WTC11 (cell line): ENCODE data around the gene RBM3. TPM values are rescaled to one million over a fixed set of nuclear protein-coding genes. Genes with fewer than 3 reads are reported as not detected.

Experiments
- ATAC-seq: fragments of 200-7000 bp; cut with Tn5 transposase; 2 replicates; pipeline ENCODE4 v1.10.0; 2021; ENCODE audit warnings: mild to moderate bottlenecking, moderate library complexity
- CTCF ChIA-PET: fragments of 300-600 bp; sonication (Branson Sonifier 250); formaldehyde crosslinking; loops from one replicate; lab custom pipeline; 2021; ENCODE audit warnings: antibody characterized with exemption; lab: Charles Lee
- POLR2A ChIA-PET: fragments of 350-600 bp; sonication (Branson Sonifier 250); formaldehyde crosslinking; loops from one replicate; lab custom pipeline; 2021; ENCODE audit warnings: antibody characterized with exemption; lab: Charles Lee
- DNase-seq: peaks from one replicate; pipeline ENCODE4 v3.0.0; 2021; ENCODE audit warnings: low spot score
- H3K27ac Mint-ChIP-seq: 2 replicates; pipeline ENCODE4 v1.8.0; 2021; ENCODE audit warnings: mixed read lengths
- H3K27me3 Mint-ChIP-seq: 2 replicates; pipeline ENCODE4 v1.8.0; 2021; ENCODE audit warnings: low read depth, mild to moderate bottlenecking, moderate library complexity, mixed read lengths
- H3K36me3 Mint-ChIP-seq: 2 replicates; pipeline ENCODE4 v1.8.0; 2021; ENCODE audit warnings: mixed read lengths
- H3K4me1 Mint-ChIP-seq: 2 replicates; pipeline ENCODE4 v1.8.0; 2022; ENCODE audit warnings: mixed read lengths
- H3K4me3 Mint-ChIP-seq: 2 replicates; pipeline ENCODE4 v1.8.0; 2021; ENCODE audit warnings: mild to moderate bottlenecking, moderate library complexity, mixed read lengths
- H3K9me3 Mint-ChIP-seq: 2 replicates; pipeline ENCODE4 v1.8.0; 2021; ENCODE audit warnings: mixed read lengths
- ESRRA ChIP-seq: sonication (generic); formaldehyde crosslinking; IDR thresholded peaks from 2 replicates; pipeline ENCODE4 v1.8.1; 2022; ENCODE audit warnings: mild to moderate bottlenecking, missing genetic modification reagents, borderline replicate concordance
- FOXJ3 ChIP-seq: sonication (generic); formaldehyde crosslinking; IDR thresholded peaks from 2 replicates; pipeline ENCODE4 v1.9.0; 2021; ENCODE audit warnings: missing genetic modification reagents, mild to moderate bottlenecking, borderline replicate concordance
- FOXK1 ChIP-seq: sonication (generic); formaldehyde crosslinking; IDR thresholded peaks from 2 replicates; pipeline ENCODE4 v1.8.0; 2022; ENCODE audit warnings: mild to moderate bottlenecking, moderate library complexity, missing genetic modification reagents
- GABPB1 ChIP-seq: sonication (generic); formaldehyde crosslinking; IDR thresholded peaks from 2 replicates; pipeline ENCODE4 v1.8.1; 2023; ENCODE audit warnings: mild to moderate bottlenecking, missing genetic modification reagents
- HMGA2 ChIP-seq: fragments of 250-450 bp; sonication (Bioruptor Pico); IDR thresholded peaks from 2 replicates; pipeline ENCODE4 v1.4.0; 2021; ENCODE audit warnings: mild to moderate bottlenecking, moderate library complexity
- IRF1 ChIP-seq: sonication (generic); formaldehyde crosslinking; IDR thresholded peaks from 2 replicates; pipeline ENCODE4 v1.8.0; 2023; ENCODE audit warnings: missing genetic modification reagents
- IRF2 ChIP-seq: sonication (generic); formaldehyde crosslinking; IDR thresholded peaks from 2 replicates; pipeline ENCODE4 v1.8.0; 2022; ENCODE audit warnings: low read depth, missing genetic modification reagents, borderline replicate concordance
- MYBL2 ChIP-seq: sonication (generic); formaldehyde crosslinking; IDR thresholded peaks from 2 replicates; pipeline ENCODE4 v1.8.1; 2023; ENCODE audit warnings: mild to moderate bottlenecking, moderate library complexity, missing genetic modification reagents
- NFATC4 ChIP-seq: fragments of 250-450 bp; sonication (Bioruptor Pico); IDR thresholded peaks from 2 replicates; pipeline ENCODE4 v1.9.0; 2021; ENCODE audit warnings: mild to moderate bottlenecking
- NFYB ChIP-seq: sonication (generic); formaldehyde crosslinking; conservative IDR thresholded peaks from 2 replicates; pipeline ENCODE4 v1.8.0; 2022; ENCODE audit warnings: low read depth, missing genetic modification reagents
- OVOL2 ChIP-seq: fragments of 250-450 bp; sonication (Bioruptor Pico); IDR thresholded peaks from 2 replicates; pipeline ENCODE4 v1.9.0; 2021; ENCODE audit warnings: mild to moderate bottlenecking, borderline replicate concordance
- SMAD3 ChIP-seq: sonication (generic); formaldehyde crosslinking; IDR thresholded peaks from 2 replicates; pipeline ENCODE4 v1.8.0; 2022; ENCODE audit warnings: missing genetic modification reagents, mild to moderate bottlenecking, borderline replicate concordance
- STAT6 ChIP-seq: sonication (generic); formaldehyde crosslinking; conservative IDR thresholded peaks from 2 replicates; pipeline ENCODE4 v1.8.1; 2023; ENCODE audit warnings: mild to moderate bottlenecking, low read depth, missing genetic modification reagents, moderate library complexity
- ZMAT4 ChIP-seq: fragments of 250-450 bp; sonication (Bioruptor Pico); IDR thresholded peaks from 2 replicates; pipeline ENCODE4 v1.9.0; 2021; ENCODE audit warnings: mild to moderate bottlenecking
- ZNF138 ChIP-seq: sonication (generic); formaldehyde crosslinking; conservative IDR thresholded peaks from 2 replicates; pipeline ENCODE4 v1.8.1; 2022; ENCODE audit warnings: mild to moderate bottlenecking, moderate library complexity, missing genetic modification reagents
- ZNF232 ChIP-seq: sonication (generic); formaldehyde crosslinking; IDR thresholded peaks from 2 replicates; pipeline ENCODE4 v1.8.0; 2022; ENCODE audit warnings: mild to moderate bottlenecking, missing genetic modification reagents
- ZSCAN18 ChIP-seq: fragments of 250-450 bp; sonication (Bioruptor Pico); IDR thresholded peaks from 2 replicates; pipeline ENCODE4 v2.1.2; 2022; ENCODE audit warnings: mild to moderate bottlenecking, moderate library complexity
- total RNA-seq: library from RNA; stranded (reverse); gene quantifications from 3 replicates; pipeline ENCODE4 v1.2.3, GENCODE V29; 2021
- TF ChIP-seq, protein P1 (sequence below): sonication (generic); formaldehyde crosslinking; IDR thresholded peaks from 2 replicates; pipeline ENCODE4 v1.8.0; 2022; ENCODE audit warnings: mild to moderate bottlenecking, missing genetic modification reagents
- TF ChIP-seq, protein P2 (sequence below): sonication (generic); formaldehyde crosslinking; IDR thresholded peaks from 2 replicates; pipeline ENCODE4 v1.8.1; 2023; ENCODE audit warnings: mild to moderate bottlenecking, missing genetic modification reagents
- TF ChIP-seq, protein P3 (sequence below): sonication (generic); formaldehyde crosslinking; IDR thresholded peaks from 2 replicates; pipeline ENCODE4 v1.8.1; 2023; ENCODE audit warnings: mild to moderate bottlenecking, moderate library complexity, missing genetic modification reagents
- TF ChIP-seq, protein P4 (sequence below): sonication (generic); formaldehyde crosslinking; IDR thresholded peaks from 2 replicates; pipeline ENCODE4 v1.8.1; 2023; ENCODE audit warnings: mild to moderate bottlenecking, missing genetic modification reagents, borderline replicate concordance

Gene RBM3
- total RNA-seq, 1 experiment from 2014 or later, result 148 TPM

GRCh38 chrX:48591255-48591791, 17.0 kb downstream of the RBM3 start:
- Mint-ChIP-seq H3K4me3 (no peak overlapping the region), H3K36me3 (no peaks in the 10 kb centered on the region)
- CTCF ChIA-PET, result no interaction called here
- no peak for DNase-seq
- ATAC-seq, result no peak
- TF ChIP-seq ESRRA (CRISPR knock-in tag) (no peak), ZNF232 (CRISPR knock-in tag) (no peak), HMGA2 (CRISPR knock-in tag) (no peak), ZSCAN18 (no peak), MYBL2 (CRISPR knock-in tag) (no peak), FOXJ3 (CRISPR knock-in tag) (no peak)
- TF ChIP-seq, protein P1, sequence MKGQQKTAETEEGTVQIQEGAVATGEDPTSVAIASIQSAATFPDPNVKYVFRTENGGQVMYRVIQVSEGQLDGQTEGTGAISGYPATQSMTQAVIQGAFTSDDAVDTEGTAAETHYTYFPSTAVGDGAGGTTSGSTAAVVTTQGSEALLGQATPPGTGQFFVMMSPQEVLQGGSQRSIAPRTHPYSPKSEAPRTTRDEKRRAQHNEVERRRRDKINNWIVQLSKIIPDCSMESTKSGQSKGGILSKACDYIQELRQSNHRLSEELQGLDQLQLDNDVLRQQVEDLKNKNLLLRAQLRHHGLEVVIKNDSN, result no peak
- TF ChIP-seq, protein P2, sequence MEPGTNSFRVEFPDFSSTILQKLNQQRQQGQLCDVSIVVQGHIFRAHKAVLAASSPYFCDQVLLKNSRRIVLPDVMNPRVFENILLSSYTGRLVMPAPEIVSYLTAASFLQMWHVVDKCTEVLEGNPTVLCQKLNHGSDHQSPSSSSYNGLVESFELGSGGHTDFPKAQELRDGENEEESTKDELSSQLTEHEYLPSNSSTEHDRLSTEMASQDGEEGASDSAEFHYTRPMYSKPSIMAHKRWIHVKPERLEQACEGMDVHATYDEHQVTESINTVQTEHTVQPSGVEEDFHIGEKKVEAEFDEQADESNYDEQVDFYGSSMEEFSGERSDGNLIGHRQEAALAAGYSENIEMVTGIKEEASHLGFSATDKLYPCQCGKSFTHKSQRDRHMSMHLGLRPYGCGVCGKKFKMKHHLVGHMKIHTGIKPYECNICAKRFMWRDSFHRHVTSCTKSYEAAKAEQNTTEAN (CRISPR knock-in tag), result no peak
- TF ChIP-seq, all 79 proteins: peak for 0
- POLR2A ChIA-PET, result no interaction called here
- Mint-ChIP-seq H3K27me3 (no peaks in the 10 kb centered on the region), H3K9me3 (no peaks in the 10 kb centered on the region), H3K4me1 (no peaks in the 10 kb centered on the region), H3K27ac (no peak overlapping the region)

DNA sequence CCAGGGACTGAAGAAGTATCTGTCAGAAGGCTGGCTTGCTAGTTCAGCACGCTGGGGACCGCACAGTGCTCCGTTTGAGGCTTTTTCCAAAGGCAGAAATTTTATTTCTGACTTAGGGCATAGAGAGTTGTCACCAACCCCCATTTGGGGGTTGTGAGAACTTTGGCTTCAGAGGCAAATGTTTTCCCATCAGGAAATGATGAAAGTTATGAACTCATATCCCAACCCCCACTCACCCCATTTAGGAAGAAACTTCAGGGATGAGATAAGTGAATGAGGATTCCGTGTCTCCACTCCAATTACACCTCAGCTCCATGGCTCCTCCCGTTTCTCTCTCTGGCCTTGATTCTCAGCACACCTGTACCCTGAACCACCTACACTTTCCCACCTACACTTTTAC, 18.7 kb downstream of the RBM3 start:
- H3K4me1 Mint-ChIP-seq, result peaks cover 2% of the 10 kb centered on the region; the same call in 1 of the 2 replicates
- no peak overlapping the region for H3K27ac Mint-ChIP-seq
- DNase-seq (no peak), ATAC-seq (no peak)
- no peaks in the 10 kb centered on the region for H3K36me3 Mint-ChIP-seq
- no peak overlapping the region for H3K4me3 Mint-ChIP-seq
- CTCF ChIA-PET, result no interaction called here
- no peaks in the 10 kb centered on the region for H3K27me3 Mint-ChIP-seq
- POLR2A ChIA-PET, result no interaction called here
- no peaks in the 10 kb centered on the region for H3K9me3 Mint-ChIP-seq
- no peak for TF ChIP-seq IRF1 (CRISPR knock-in tag)
- no peak for TF ChIP-seq SMAD3 (CRISPR knock-in tag)
- TF ChIP-seq GABPB1 (CRISPR knock-in tag), result no peak
- no peak for TF ChIP-seq NFATC4 (CRISPR knock-in tag)
- no peak for TF ChIP-seq OVOL2 (CRISPR knock-in tag)
- no peak for TF ChIP-seq IRF2 (CRISPR knock-in tag)
- no peak for TF ChIP-seq ZNF138 (CRISPR knock-in tag)
- TF ChIP-seq ZMAT4 (CRISPR knock-in tag), result no peak
- TF ChIP-seq, protein P3, sequence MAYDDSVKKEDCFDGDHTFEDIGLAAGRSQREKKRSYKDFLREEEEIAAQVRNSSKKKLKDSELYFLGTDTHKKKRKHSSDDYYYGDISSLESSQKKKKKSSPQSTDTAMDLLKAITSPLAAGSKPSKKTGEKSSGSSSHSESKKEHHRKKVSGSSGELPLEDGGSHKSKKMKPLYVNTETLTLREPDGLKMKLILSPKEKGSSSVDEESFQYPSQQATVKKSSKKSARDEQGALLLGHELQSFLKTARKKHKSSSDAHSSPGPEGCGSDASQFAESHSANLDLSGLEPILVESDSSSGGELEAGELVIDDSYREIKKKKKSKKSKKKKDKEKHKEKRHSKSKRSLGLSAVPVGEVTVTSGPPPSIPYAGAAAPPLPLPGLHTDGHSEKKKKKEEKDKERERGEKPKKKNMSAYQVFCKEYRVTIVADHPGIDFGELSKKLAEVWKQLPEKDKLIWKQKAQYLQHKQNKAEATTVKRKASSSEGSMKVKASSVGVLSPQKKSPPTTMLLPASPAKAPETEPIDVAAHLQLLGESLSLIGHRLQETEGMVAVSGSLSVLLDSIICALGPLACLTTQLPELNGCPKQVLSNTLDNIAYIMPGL (CRISPR knock-in tag), result no peak
- no peak for TF ChIP-seq STAT6 (CRISPR knock-in tag)
- TF ChIP-seq, protein P4, sequence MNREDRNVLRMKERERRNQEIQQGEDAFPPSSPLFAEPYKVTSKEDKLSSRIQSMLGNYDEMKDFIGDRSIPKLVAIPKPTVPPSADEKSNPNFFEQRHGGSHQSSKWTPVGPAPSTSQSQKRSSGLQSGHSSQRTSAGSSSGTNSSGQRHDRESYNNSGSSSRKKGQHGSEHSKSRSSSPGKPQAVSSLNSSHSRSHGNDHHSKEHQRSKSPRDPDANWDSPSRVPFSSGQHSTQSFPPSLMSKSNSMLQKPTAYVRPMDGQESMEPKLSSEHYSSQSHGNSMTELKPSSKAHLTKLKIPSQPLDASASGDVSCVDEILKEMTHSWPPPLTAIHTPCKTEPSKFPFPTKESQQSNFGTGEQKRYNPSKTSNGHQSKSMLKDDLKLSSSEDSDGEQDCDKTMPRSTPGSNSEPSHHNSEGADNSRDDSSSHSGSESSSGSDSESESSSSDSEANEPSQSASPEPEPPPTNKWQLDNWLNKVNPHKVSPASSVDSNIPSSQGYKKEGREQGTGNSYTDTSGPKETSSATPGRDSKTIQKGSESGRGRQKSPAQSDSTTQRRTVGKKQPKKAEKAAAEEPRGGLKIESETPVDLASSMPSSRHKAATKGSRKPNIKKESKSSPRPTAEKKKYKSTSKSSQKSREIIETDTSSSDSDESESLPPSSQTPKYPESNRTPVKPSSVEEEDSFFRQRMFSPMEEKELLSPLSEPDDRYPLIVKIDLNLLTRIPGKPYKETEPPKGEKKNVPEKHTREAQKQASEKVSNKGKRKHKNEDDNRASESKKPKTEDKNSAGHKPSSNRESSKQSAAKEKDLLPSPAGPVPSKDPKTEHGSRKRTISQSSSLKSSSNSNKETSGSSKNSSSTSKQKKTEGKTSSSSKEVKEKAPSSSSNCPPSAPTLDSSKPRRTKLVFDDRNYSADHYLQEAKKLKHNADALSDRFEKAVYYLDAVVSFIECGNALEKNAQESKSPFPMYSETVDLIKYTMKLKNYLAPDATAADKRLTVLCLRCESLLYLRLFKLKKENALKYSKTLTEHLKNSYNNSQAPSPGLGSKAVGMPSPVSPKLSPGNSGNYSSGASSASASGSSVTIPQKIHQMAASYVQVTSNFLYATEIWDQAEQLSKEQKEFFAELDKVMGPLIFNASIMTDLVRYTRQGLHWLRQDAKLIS (CRISPR knock-in tag), result no peak
- no peak for TF ChIP-seq FOXK1
- TF ChIP-seq NFYB (CRISPR knock-in tag), result no peak
